Mucosa of rectum (tissue), 2 donors: ENCODE measurements around the gene ROBO2.

Source experiments
- H3K27ac ChIP-seq, 2 donors: one replicate each; pipeline ENCODE4 v1.7.0; 2013; ENCODE audit warnings: inconsistent platforms in 2 of 2, low read depth in 2 of 2, low read length in 2 of 2
- H3K27me3 ChIP-seq, 2 donors: one replicate each; pipeline ENCODE4 v1.7.0; 2013; ENCODE audit warnings: low read length in 2 of 2; ENCODE audit not compliant: control insufficient read depth in 2 of 2, insufficient read depth in 2 of 2
- H3K36me3 ChIP-seq, 2 donors: one replicate each; pipeline ENCODE4 v1.7.0; 2013; ENCODE audit warnings: low read length in 2 of 2; ENCODE audit not compliant: control insufficient read depth in 2 of 2, insufficient read depth in 2 of 2
- H3K4me1 ChIP-seq, 2 donors: one replicate each; pipeline ENCODE4 v1.7.0; 2013; ENCODE audit warnings: low read length in 2 of 2, mild to moderate bottlenecking in 1 of 2; ENCODE audit not compliant: control insufficient read depth in 2 of 2, insufficient read depth in 2 of 2
- H3K4me3 ChIP-seq, 2 donors: one replicate each; pipeline ENCODE4 v1.7.0; 2013; ENCODE audit warnings: low read length in 2 of 2
- H3K9ac ChIP-seq, 2 donors: one replicate each; pipeline ENCODE4 v1.7.0; 2013; ENCODE audit warnings: low read length in 2 of 2, low read depth in 1 of 2, mild to moderate bottlenecking in 1 of 2
- H3K9me3 ChIP-seq, 2 donors: one replicate each; pipeline ENCODE4 v1.7.0; 2013; ENCODE audit warnings: low read length in 2 of 2; ENCODE audit not compliant: control insufficient read depth in 2 of 2
- donor health status: healthy.
- donor health status: Normal muscosa, but diverticular disease.

Gene ROBO2

DNA sequence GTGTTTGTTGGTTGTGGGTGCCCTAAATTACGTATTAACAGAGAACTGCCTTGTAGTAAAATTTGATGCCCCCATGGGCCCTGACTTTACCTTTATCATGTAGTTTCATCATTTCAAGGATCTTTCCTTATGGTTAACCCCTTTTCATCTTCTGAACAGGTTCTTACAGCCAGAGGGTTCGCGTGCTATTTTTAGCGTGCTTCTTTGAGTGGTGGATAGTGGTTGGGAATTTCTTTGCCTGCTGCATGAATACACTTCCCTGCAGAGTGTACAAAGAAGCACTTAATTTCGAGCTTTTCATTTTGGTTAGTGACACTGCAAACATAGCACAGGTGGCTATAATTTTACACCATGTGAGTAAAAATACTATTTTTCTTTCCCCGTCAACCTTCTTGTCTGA is 231.8 kb downstream of the ROBO2 start:
- H3K9me3 ChIP-seq: no peaks in the 10 kb centered on the region
- no peak overlapping the region for H3K4me3 ChIP-seq
- H3K4me1 ChIP-seq: no peaks in the 10 kb centered on the region
- H3K9ac ChIP-seq: no peak overlapping the region
- no peaks in the 10 kb centered on the region for H3K36me3 ChIP-seq
- H3K27ac ChIP-seq: no peak overlapping the region
- H3K27me3 ChIP-seq: no peaks in the 10 kb centered on the region

DNA sequence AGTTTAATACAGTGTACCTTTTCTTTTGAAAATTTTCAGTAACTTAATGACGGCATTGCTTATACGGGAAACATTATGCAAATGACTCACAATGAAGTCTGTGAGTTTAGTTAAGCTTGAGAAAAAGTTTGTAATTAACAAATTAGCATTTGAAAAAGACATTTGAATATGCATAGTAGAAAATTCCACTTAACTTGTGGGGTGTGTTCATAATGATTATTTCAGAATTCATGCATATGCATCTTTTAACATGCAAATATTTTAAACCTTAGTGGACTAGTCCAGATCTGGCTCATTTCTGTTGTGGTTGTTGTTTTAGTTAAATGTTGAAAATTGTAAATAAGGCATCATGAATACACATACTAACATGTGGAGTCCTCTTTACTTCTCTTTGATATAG is 239.4 kb downstream of the ROBO2 start:
- H3K4me1 ChIP-seq: no peaks in the 10 kb centered on the region
- H3K9me3 ChIP-seq: no peaks in the 10 kb centered on the region
- no peak overlapping the region for H3K9ac ChIP-seq
- H3K27me3 ChIP-seq: no peaks in the 10 kb centered on the region
- no peak overlapping the region for H3K4me3 ChIP-seq
- no peaks in the 10 kb centered on the region for H3K36me3 ChIP-seq
- H3K27ac ChIP-seq: no peak overlapping the region

- Histone ChIP-seq H3K36me3 (no peaks in the 10 kb centered on the region), H3K9me3 (no peaks in the 10 kb centered on the region), H3K9ac (no peak overlapping the region), H3K4me1 (no peaks in the 10 kb centered on the region), H3K27ac (no peak overlapping the region), H3K27me3 (no peaks in the 10 kb centered on the region), H3K4me3 (no peak overlapping the region)
Measured at GRCh38 chr3:77281721-77282120, 241.8 kb downstream of the ROBO2 start.

GRCh38 chr3:77283108-77283507 is 243.2 kb downstream of the ROBO2 start:
- Histone ChIP-seq H3K27me3 (no peaks in the 10 kb centered on the region), H3K4me3 (no peak overlapping the region), H3K9ac (no peak overlapping the region), H3K27ac (no peak overlapping the region), H3K4me1 (no peaks in the 10 kb centered on the region), H3K36me3 (no peaks in the 10 kb centered on the region), H3K9me3 (no peaks in the 10 kb centered on the region)

GRCh38 chr3:77288348-77288747 is 248.4 kb downstream of the ROBO2 start:
- Histone ChIP-seq H3K36me3 (no peaks in the 10 kb centered on the region), H3K9ac (no peak overlapping the region), H3K4me3 (no peak overlapping the region), H3K27me3 (no peaks in the 10 kb centered on the region), H3K27ac (no peak overlapping the region), H3K4me1 (no peaks in the 10 kb centered on the region), H3K9me3 (no peaks in the 10 kb centered on the region)

DNA sequence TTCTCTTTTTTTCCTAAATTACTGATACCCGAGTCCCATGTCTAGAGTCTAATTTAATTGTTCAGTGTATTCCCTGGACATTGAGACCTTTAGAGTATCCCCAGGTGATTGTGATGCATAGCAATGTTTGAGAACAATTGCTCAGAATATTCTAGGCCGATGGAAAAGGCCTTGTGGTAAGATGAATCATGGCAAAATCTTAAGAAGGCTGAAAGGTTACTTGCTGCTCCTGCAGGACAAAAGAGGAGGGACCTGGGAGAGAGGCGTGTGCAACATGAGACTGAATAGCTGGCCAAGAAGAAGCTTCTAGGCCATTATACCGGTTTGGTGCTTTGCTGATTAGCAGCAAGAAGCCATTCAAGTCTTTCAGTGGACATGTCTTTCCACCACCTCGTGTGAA is 256.6 kb downstream of the ROBO2 start:
- H3K27ac ChIP-seq: no peak overlapping the region
- no peaks in the 10 kb centered on the region for H3K36me3 ChIP-seq
- no peaks in the 10 kb centered on the region for H3K9me3 ChIP-seq
- H3K4me3 ChIP-seq: no peak overlapping the region
- no peaks in the 10 kb centered on the region for H3K4me1 ChIP-seq
- no peak overlapping the region for H3K9ac ChIP-seq
- H3K27me3 ChIP-seq: no peaks in the 10 kb centered on the region

- Histone ChIP-seq H3K9me3 (no peaks in the 10 kb centered on the region), H3K36me3 (no peaks in the 10 kb centered on the region), H3K27me3 (no peaks in the 10 kb centered on the region), H3K4me3 (no peak overlapping the region), H3K9ac (no peak overlapping the region), H3K4me1 (no peaks in the 10 kb centered on the region), H3K27ac (no peak overlapping the region)
Measured at GRCh38 chr3:77298417-77298816, 258.5 kb downstream of the ROBO2 start.

DNA sequence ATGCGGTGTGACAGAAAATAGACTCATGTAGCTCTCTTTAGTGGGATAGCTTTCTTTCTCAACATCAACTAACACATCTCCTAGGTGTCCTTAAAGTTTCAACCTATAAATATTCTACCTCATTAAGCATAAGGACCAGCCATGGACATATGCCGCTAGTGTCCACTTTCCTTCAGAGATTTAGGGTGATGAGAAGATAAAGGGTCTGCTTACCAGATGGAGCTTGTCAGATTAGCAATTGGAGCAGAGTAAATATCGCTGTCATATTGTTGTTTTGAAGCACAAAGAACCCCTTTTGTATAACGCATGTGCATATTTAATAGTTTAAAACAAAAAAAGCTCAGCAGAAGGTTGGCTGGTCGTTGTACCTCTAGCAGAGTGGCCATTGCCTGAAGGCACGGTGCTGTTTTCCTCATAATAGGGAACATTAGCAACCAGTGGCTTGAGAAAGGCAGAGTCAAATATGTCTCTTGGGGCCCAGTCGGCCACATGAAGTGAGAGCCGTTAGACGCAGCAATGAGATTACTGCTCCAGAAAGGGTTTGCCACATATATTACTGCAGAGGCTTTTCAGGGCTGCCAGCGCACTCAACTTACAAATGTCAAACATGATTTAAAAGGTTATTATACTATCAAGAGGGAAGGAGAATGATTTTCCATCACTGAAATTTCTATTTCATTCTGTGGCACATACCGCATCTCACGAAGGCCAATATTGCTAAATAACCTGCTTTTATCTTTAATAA is 264.2 kb downstream of the ROBO2 start:
- Histone ChIP-seq H3K9ac (no peak overlapping the region), H3K4me3 (no peak overlapping the region), H3K27ac (no peak overlapping the region), H3K36me3 (no peaks in the 10 kb centered on the region), H3K9me3 (no peaks in the 10 kb centered on the region), H3K4me1 (no peaks in the 10 kb centered on the region), H3K27me3 (no peaks in the 10 kb centered on the region)

- no peaks in the 10 kb centered on the region for H3K9me3 ChIP-seq
Measured at GRCh38 chr3:77304700-77305021, 264.8 kb downstream of the ROBO2 start.

GRCh38 chr3:77309460-77309859 is 269.6 kb downstream of the ROBO2 start:
- Histone ChIP-seq H3K4me3 (no peak overlapping the region), H3K36me3 (no peaks in the 10 kb centered on the region), H3K9ac (no peak overlapping the region), H3K4me1 (no peaks in the 10 kb centered on the region), H3K9me3 (no peaks in the 10 kb centered on the region), H3K27ac (no peak overlapping the region), H3K27me3 (no peaks in the 10 kb centered on the region)

More at GRCh38 chr3:77304700-77305021, 264.8 kb downstream of the ROBO2 start:
- H3K27ac ChIP-seq: no peak overlapping the region
- H3K36me3 ChIP-seq: no peaks in the 10 kb centered on the region
- no peak overlapping the region for H3K4me3 ChIP-seq
- no peaks in the 10 kb centered on the region for H3K27me3 ChIP-seq
- no peak overlapping the region for H3K9ac ChIP-seq
- H3K4me1 ChIP-seq: no peaks in the 10 kb centered on the region

DNA sequence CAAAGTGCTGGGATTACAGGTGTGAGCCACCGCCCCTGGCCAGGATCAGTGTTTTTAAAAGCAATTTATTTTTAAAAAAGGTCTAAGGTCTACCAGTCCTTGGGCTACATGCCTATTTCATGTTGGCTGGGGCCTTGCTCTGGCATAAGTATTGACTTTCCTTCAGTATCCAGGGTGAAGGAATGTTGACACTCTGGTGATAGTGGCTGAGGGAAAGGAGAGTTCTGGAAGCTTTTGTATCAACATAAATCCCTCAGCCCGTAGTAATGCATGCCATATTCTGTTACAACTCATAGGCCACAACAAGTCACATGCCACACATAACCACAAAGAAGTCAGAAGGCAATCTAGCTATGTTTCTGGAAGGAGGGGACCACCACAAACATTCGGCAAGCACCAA is 273.9 kb downstream of the ROBO2 start:
- no peak overlapping the region for H3K27ac ChIP-seq
- H3K27me3 ChIP-seq: no peaks in the 10 kb centered on the region
- no peak overlapping the region for H3K9ac ChIP-seq
- H3K4me3 ChIP-seq: no peak overlapping the region
- H3K9me3 ChIP-seq: no peaks in the 10 kb centered on the region
- H3K36me3 ChIP-seq: no peaks in the 10 kb centered on the region
- no peaks in the 10 kb centered on the region for H3K4me1 ChIP-seq
